Upper lobe of left lung (tissue), 6 donors: ENCODE results near the gene SORL1. TPM values are rescaled to one million over a fixed set of nuclear protein-coding genes. Genes with fewer than 3 reads are reported as not detected.

ENCODE experiments used
- ATAC-seq, 2 donors: fragments of 200-7000 bp; cut with Tn5 transposase; one replicate each; pipeline ENCODE4 v1.9.1; 2022; ENCODE audit warnings: mild to moderate bottlenecking in 2 of 2, moderate library complexity in 2 of 2; ENCODE audit not compliant: low FRiP score in 2 of 2
- DNase-seq, 2 donors: peaks; one replicate each; pipeline ENCODE4 v3.0.0-alpha.2; 2019 to 2020
- H3K27ac ChIP-seq, 4 donors: fragments of 200-600 bp; sonication (generic); one replicate each; pipeline ENCODE4 v1.5.1; 2016 to 2019
- H3K27me3 ChIP-seq, 4 donors: fragments of 200-600 bp; sonication (generic); one replicate each; pipeline ENCODE4 v1.5.1; 2017 to 2019
- H3K36me3 ChIP-seq, 4 donors: fragments of 200-600 bp; sonication (generic); one replicate each; pipeline ENCODE4 v1.5.1; 2016 to 2019
- H3K4me1 ChIP-seq, 4 donors: fragments of 200-600 bp; sonication (generic); one replicate each; pipeline ENCODE4 v1.5.1; 2018 to 2019
- H3K4me3 ChIP-seq, 4 donors: fragments of 200-600 bp; sonication (generic); one replicate each; pipeline ENCODE4 v1.5.1; 2017 to 2019; ENCODE audit warnings: mild to moderate bottlenecking in 2 of 4, moderate library complexity in 1 of 4
- H3K9me3 ChIP-seq, 4 donors: fragments of 200-600 bp; sonication (generic); one replicate each; pipeline ENCODE4 v1.5.1; 2018 to 2019
- EP300 ChIP-seq, 4 donors: sonication (generic); formaldehyde crosslinking; IDR thresholded peaks; one replicate each; pipeline ENCODE4 v1.5.1; 2017; ENCODE audit warnings: antibody characterized with exemption in 4 of 4, control low read depth in 2 of 4
- POLR2A ChIP-seq, 4 donors: fragments of 450-650 bp; IDR thresholded peaks; one replicate each; pipeline ENCODE4 v1.5.1; 2016 to 2017; ENCODE audit warnings: antibody characterized with exemption in 4 of 4, mild to moderate bottlenecking in 2 of 4
- POLR2AphosphoS5 ChIP-seq, 2 donors: sonication (generic); formaldehyde crosslinking; IDR thresholded peaks; one replicate each; pipeline ENCODE4 v1.5.1; 2017; ENCODE audit warnings: antibody characterized with exemption in 2 of 2
- WGBS, 2 donors: methylation state at CpG; one replicate each; pipeline ENCODE4 v1.1.5; 2017 to 2018; 5-methylcytosine and 5-hydroxymethylcytosine counted together
- total RNA-seq, 6 donors: library from RNA; depleted of rRNA in 4 of 6; stranded (reverse); fragments of >200 nt in 4 of 6; gene quantifications; one replicate each; pipeline versions ENCODE4 v1.1.0 to v1.2.1, GENCODE V29; 2016 to 2021
- TF ChIP-seq, protein P1 (sequence below), 6 experiments: fragments of 450-650 bp in 4 of 6; fragments of 200-600 bp in 2 of 6; sonication (generic) in 2 of 6; IDR thresholded peaks; one replicate each; pipeline ENCODE4 v1.5.1; 2016 to 2019; ENCODE audit warnings: antibody characterized with exemption in 6 of 6
- donor health status: DM: no; HTN: no; CAD: no; lungs with moderate emphysema.
- donor health status: DM: no; HTN: yes; CAD: no; lungs with severe emphysema.

SORL1 gene
- total RNA-seq, 6 donors from 2014 or later, result 33.3 to 85.9 (median 67.2) TPM

DNA sequence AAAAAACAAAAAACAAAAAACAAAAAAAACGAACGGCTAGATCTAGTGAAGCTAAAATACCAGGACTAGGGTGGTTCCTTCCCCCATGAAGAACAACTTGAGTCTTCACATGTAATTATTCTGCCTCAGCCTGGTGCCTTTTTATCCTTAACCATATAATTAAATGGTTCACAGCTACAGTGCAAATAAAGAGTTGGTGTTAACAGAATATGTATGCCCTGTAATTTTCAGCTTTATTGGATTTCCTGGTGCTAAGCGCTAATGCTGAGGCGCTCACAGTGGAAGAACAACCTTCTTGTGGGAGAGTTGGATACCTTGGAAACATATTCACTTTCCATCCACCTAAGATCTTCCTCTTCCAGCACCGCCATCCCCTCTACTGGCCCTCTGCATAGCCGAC lies 159.1 kb downstream of the SORL1 start:
- peaks cover 8 to 65% (median 30%) of the 10 kb centered on the region in 4 donors for H3K36me3 ChIP-seq
- WGBS, 2 donors, result 94 to 97% methylated on average over 6 of the region's 6 CpGs

GRCh38 chr11:121613724-121614123 lies 161.6 kb downstream of the SORL1 start:
- TF ChIP-seq, protein P1, sequence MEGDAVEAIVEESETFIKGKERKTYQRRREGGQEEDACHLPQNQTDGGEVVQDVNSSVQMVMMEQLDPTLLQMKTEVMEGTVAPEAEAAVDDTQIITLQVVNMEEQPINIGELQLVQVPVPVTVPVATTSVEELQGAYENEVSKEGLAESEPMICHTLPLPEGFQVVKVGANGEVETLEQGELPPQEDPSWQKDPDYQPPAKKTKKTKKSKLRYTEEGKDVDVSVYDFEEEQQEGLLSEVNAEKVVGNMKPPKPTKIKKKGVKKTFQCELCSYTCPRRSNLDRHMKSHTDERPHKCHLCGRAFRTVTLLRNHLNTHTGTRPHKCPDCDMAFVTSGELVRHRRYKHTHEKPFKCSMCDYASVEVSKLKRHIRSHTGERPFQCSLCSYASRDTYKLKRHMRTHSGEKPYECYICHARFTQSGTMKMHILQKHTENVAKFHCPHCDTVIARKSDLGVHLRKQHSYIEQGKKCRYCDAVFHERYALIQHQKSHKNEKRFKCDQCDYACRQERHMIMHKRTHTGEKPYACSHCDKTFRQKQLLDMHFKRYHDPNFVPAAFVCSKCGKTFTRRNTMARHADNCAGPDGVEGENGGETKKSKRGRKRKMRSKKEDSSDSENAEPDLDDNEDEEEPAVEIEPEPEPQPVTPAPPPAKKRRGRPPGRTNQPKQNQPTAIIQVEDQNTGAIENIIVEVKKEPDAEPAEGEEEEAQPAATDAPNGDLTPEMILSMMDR (IDR thresholded peaks at IDR 0.05), result no peak
- TF ChIP-seq EP300 (IDR thresholded peaks at IDR 0.05), result no peak
- no peak for TF ChIP-seq POLR2A (IDR thresholded peaks at IDR 0.05)
- TF ChIP-seq POLR2AphosphoS5 (IDR thresholded peaks at IDR 0.05), result no peak

More for the DNA sequence above, 159.1 kb downstream of the SORL1 start:
- ATAC-seq, result no peak
- TF ChIP-seq POLR2AphosphoS5 (IDR thresholded peaks at IDR 0.05), result no peak
- no peak for TF ChIP-seq POLR2A (IDR thresholded peaks at IDR 0.05)
- TF ChIP-seq, protein P1 (IDR thresholded peaks at IDR 0.05), result no peak
- no peak for TF ChIP-seq EP300 (IDR thresholded peaks at IDR 0.05)
- Histone ChIP-seq H3K4me1 (no peaks in the 10 kb centered on the region), H3K9me3 (no peaks in the 10 kb centered on the region), H3K4me3 (no peak overlapping the region), H3K27me3 (no peaks in the 10 kb centered on the region), H3K27ac (no peak overlapping the region)
- DNase-seq, result no peak

GRCh38 chr11:121614636-121615240 lies 162.6 kb downstream of the SORL1 start:
- Histone ChIP-seq H3K4me1 (no peaks in the 10 kb centered on the region), H3K4me3 (no peak overlapping the region), H3K9me3 (no peaks in the 10 kb centered on the region), H3K27me3 (no peaks in the 10 kb centered on the region), H3K27ac (no peak overlapping the region), H3K36me3 (peaks cover 0 to 41% (median 21%) of the 10 kb centered on the region in 4 donors)
- ATAC-seq, result no peak
- 75 to 87% methylated on average over 12 of the region's 12 CpGs for WGBS, 2 donors
- TF ChIP-seq POLR2AphosphoS5 (IDR thresholded peaks at IDR 0.05) (no peak), EP300 (IDR thresholded peaks at IDR 0.05) (no peak), POLR2A (IDR thresholded peaks at IDR 0.05) (no peak)
- TF ChIP-seq, protein P1 (IDR thresholded peaks at IDR 0.05), result no peak
- no peak for DNase-seq

More at GRCh38 chr11:121613724-121614123, 161.6 kb downstream of the SORL1 start:
- 72 to 74% methylated on average over 4 of the region's 4 CpGs for WGBS, 2 donors
- Histone ChIP-seq H3K27ac (no peak overlapping the region), H3K36me3 (peaks cover 0 to 49% (median 18%) of the 10 kb centered on the region in 4 donors), H3K9me3 (no peaks in the 10 kb centered on the region), H3K4me1 (no peaks in the 10 kb centered on the region), H3K27me3 (no peaks in the 10 kb centered on the region), H3K4me3 (no peak overlapping the region)
- ATAC-seq (no peak), DNase-seq (no peak)

GRCh38 chr11:121615501-121615900 lies 163.4 kb downstream of the SORL1 start:
- no peak for ATAC-seq
- TF ChIP-seq, protein P1 (IDR thresholded peaks at IDR 0.05), result no peak
- Histone ChIP-seq H3K27ac (no peak overlapping the region), H3K27me3 (no peaks in the 10 kb centered on the region), H3K36me3 (peaks cover 0 to 42% (median 23%) of the 10 kb centered on the region in 4 donors), H3K4me1 (no peaks in the 10 kb centered on the region), H3K9me3 (no peaks in the 10 kb centered on the region), H3K4me3 (no peak overlapping the region)
- DNase-seq, result no peak
- 93 to 97% methylated on average over 3 of the region's 3 CpGs for WGBS, 2 donors

DNA sequence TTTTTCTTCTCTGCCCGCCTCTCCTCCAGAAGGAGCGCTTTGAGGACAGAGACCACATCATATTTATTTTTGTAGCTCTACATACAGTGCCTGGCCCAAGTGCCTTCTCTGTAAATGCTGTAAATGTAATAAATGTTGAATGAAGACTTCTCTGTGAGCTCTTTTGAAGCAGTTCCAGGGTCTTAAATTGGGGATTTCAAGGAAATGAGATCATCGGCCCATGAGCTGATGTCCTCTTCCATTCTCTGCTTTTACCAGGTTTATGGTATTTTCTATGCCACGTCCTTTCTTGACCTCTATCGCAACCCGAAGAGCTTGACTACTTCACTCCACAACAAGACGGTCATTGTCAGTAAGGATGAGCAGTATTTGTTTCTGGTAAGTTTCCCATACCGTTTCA lies 166.4 kb downstream of the SORL1 start:
- Histone ChIP-seq H3K36me3 (peaks cover 8 to 51% (median 33%) of the 10 kb centered on the region in 4 donors), H3K27me3 (no peaks in the 10 kb centered on the region), H3K4me3 (no peak overlapping the region), H3K4me1 (no peaks in the 10 kb centered on the region), H3K27ac (no peak overlapping the region), H3K9me3 (no peaks in the 10 kb centered on the region)
- 95 to 96% methylated on average over 8 of the region's 8 CpGs for WGBS, 2 donors
- TF ChIP-seq POLR2A (IDR thresholded peaks at IDR 0.05) (no peak), EP300 (IDR thresholded peaks at IDR 0.05) (no peak), POLR2AphosphoS5 (IDR thresholded peaks at IDR 0.05) (no peak)
- TF ChIP-seq, protein P1 (IDR thresholded peaks at IDR 0.05), result no peak
- ATAC-seq (no peak), DNase-seq (no peak)
